Right lobe of liver (tissue), 4 donors: ENCODE results near the gene TMEM225B.

Source experiments
- CTCF ChIP-seq, 4 donors: fragments of 200-600 bp in 3 of 4; fragments of 450-650 bp in 1 of 4; IDR thresholded peaks; one replicate each; pipeline versions ENCODE4 v1.5.1 to v1.8.0; 2016 to 2022; ENCODE audit warnings: antibody characterized with exemption in 4 of 4, mild to moderate bottlenecking in 2 of 4
- POLR2A ChIP-seq: fragments of 450-650 bp; IDR thresholded peaks from one replicate; pipeline ENCODE4 v1.6.1; 2017; ENCODE audit warnings: antibody characterized with exemption, mild to moderate bottlenecking
- donor health status: DM: no; HTN: no; CAD: no.
- donor health status: DM: no; HTN: no; CAD: no.
- donor health status: DM: no; HTN: yes; CAD: no.

DNA sequence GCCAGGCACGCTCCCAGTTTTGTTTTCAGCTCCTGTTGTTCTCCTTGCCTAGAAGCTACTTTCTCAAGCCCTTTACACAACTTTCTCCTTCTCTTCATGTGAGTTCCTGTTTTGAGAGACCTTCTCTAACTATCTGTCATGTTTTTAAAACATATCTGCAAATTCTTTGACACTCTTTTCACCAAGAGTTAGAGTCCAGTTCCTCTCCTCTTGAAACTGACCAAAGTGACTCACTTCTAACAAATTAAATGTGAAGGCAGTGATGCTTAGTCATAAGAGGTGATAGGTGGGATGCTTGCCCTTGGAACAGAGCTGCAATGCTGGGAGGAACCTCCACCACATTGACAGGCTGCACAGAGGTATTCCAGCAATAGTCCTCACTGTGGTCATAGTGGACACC, 44.0 kb downstream of the TMEM225B start:
- TF ChIP-seq POLR2A, result no peak
- no peak for TF ChIP-seq CTCF (IDR thresholded peaks at IDR 0.05)
